ENCODE results near the gene BICDL1. TPM values are rescaled to one million over a fixed set of nuclear protein-coding genes. Genes with fewer than 3 reads are reported as not detected.

Gene BICDL1
- total RNA-seq, 1 experiment from 2014 or later = 21.5 TPM

- no peak for DNase-seq (ENCODE audit: low spot score)
Observed at GRCh38 chr12:120125029-120125428, 136.0 kb downstream of the BICDL1 start.

- no peak for DNase-seq (ENCODE audit: low spot score)
Observed at GRCh38 chr12:120125792-120126634, 137.0 kb downstream of the BICDL1 start.

- DNase-seq (ENCODE audit: low spot score) = no peak
Observed at GRCh38 chr12:120126635-120127005, 137.6 kb downstream of the BICDL1 start.

- DNase-seq (ENCODE audit: low spot score) = no peak
Observed at GRCh38 chr12:120130011-120130410, 141.0 kb downstream of the BICDL1 start.

GRCh38 chr12:120131116-120131515, 142.1 kb downstream of the BICDL1 start:
- DNase-seq (ENCODE audit: low spot score) = no peak

GRCh38 chr12:120132054-120132836, 143.2 kb downstream of the BICDL1 start:
- DNase-seq (ENCODE audit: low spot score) = no peak

- DNase-seq (ENCODE audit: low spot score) = no peak
Observed at GRCh38 chr12:120132863-120133385, 143.9 kb downstream of the BICDL1 start.

- DNase-seq (ENCODE audit: low spot score) = no peak
Observed at GRCh38 chr12:120134307-120134980, 145.4 kb downstream of the BICDL1 start.

- no peak for DNase-seq (ENCODE audit: low spot score)
Observed at GRCh38 chr12:120136093-120136770, 147.2 kb downstream of the BICDL1 start.

- no peak for DNase-seq (ENCODE audit: low spot score)
Observed at GRCh38 chr12:120137833-120138232, 148.8 kb downstream of the BICDL1 start.

GRCh38 chr12:120138366-120138765, 149.3 kb downstream of the BICDL1 start:
- no peak for DNase-seq (ENCODE audit: low spot score)

GRCh38 chr12:120139958-120140357, 150.9 kb downstream of the BICDL1 start:
- DNase-seq (ENCODE audit: low spot score) = no peak

- DNase-seq (ENCODE audit: low spot score) = no peak
Observed at GRCh38 chr12:120140603-120141002, 151.6 kb downstream of the BICDL1 start.

- no peak for DNase-seq (ENCODE audit: low spot score)
Observed at GRCh38 chr12:120141336-120141735, 152.3 kb downstream of the BICDL1 start.

- DNase-seq (ENCODE audit: low spot score) = no peak
Observed at GRCh38 chr12:120142231-120142877, 153.3 kb downstream of the BICDL1 start.

Small RNAs within 50 kb of the gene (small RNA-seq; reads per million reads assigned to genes)
- not detected for gene AC004812.1

Other genes starting within 250 kb of the BICDL1 start
- 27.8 and 29.4 TPM in 2 replicates for gene CIT, start 111.9 kb upstream of the BICDL1 start, total RNA-seq (2014; rRNA removed; shearing (Covaris generic))
- 46.1 and 53.4 TPM in 2 replicates for gene RAB35, start 127.5 kb downstream of the BICDL1 start, total RNA-seq (2014; rRNA removed; shearing (Covaris generic))
- gene GCN1, start 205.5 kb downstream of the BICDL1 start, total RNA-seq (2014; rRNA removed; shearing (Covaris generic)) = 217 and 227 TPM in 2 replicates
- gene RPLP0, start 211.9 kb downstream of the BICDL1 start, total RNA-seq (2014; rRNA removed; shearing (Covaris generic)) = 5,263 and 5,354 TPM in 2 replicates

All from HT-29 (cell line).